Upper lobe of left lung (tissue), 6 donors: ENCODE data around the gene TANGO2. TPM values are rescaled to one million over a fixed set of nuclear protein-coding genes. Genes with fewer than 3 reads are reported as not detected.

Experiments used
- ATAC-seq, 2 donors: fragments of 200-7000 bp; cut with Tn5 transposase; one replicate each; pipeline ENCODE4 v1.9.1; 2022; ENCODE audit warnings: mild to moderate bottlenecking in 2 of 2, moderate library complexity in 2 of 2; ENCODE audit not compliant: low FRiP score in 2 of 2
- DNase-seq, 2 donors: peaks; one replicate each; pipeline ENCODE4 v3.0.0-alpha.2; 2019 to 2020
- H3K27ac ChIP-seq, 4 donors: fragments of 200-600 bp; sonication (generic); one replicate each; pipeline ENCODE4 v1.5.1; 2016 to 2019
- H3K27me3 ChIP-seq, 4 donors: fragments of 200-600 bp; sonication (generic); one replicate each; pipeline ENCODE4 v1.5.1; 2017 to 2019
- H3K36me3 ChIP-seq, 4 donors: fragments of 200-600 bp; sonication (generic); one replicate each; pipeline ENCODE4 v1.5.1; 2016 to 2019
- H3K4me1 ChIP-seq, 4 donors: fragments of 200-600 bp; sonication (generic); one replicate each; pipeline ENCODE4 v1.5.1; 2018 to 2019
- H3K4me3 ChIP-seq, 4 donors: fragments of 200-600 bp; sonication (generic); one replicate each; pipeline ENCODE4 v1.5.1; 2017 to 2019; ENCODE audit warnings: mild to moderate bottlenecking in 2 of 4, moderate library complexity in 1 of 4
- H3K9me3 ChIP-seq, 4 donors: fragments of 200-600 bp; sonication (generic); one replicate each; pipeline ENCODE4 v1.5.1; 2018 to 2019
- EP300 ChIP-seq, 4 donors: sonication (generic); formaldehyde crosslinking; IDR thresholded peaks; one replicate each; pipeline ENCODE4 v1.5.1; 2017; ENCODE audit warnings: antibody characterized with exemption in 4 of 4, control low read depth in 2 of 4
- POLR2A ChIP-seq, 4 donors: fragments of 450-650 bp; IDR thresholded peaks; one replicate each; pipeline ENCODE4 v1.5.1; 2016 to 2017; ENCODE audit warnings: antibody characterized with exemption in 4 of 4, mild to moderate bottlenecking in 2 of 4
- POLR2AphosphoS5 ChIP-seq, 2 donors: sonication (generic); formaldehyde crosslinking; IDR thresholded peaks; one replicate each; pipeline ENCODE4 v1.5.1; 2017; ENCODE audit warnings: antibody characterized with exemption in 2 of 2
- WGBS, 2 donors: methylation state at CpG; one replicate each; pipeline ENCODE4 v1.1.5; 2017 to 2018; 5-methylcytosine and 5-hydroxymethylcytosine counted together
- total RNA-seq, 6 donors: library from RNA; depleted of rRNA in 4 of 6; stranded (reverse); fragments of >200 nt in 4 of 6; gene quantifications; one replicate each; pipeline versions ENCODE4 v1.1.0 to v1.2.1, GENCODE V29; 2016 to 2021
- TF ChIP-seq, protein P1 (sequence below), 6 experiments: fragments of 450-650 bp in 4 of 6; fragments of 200-600 bp in 2 of 6; sonication (generic) in 2 of 6; IDR thresholded peaks; one replicate each; pipeline ENCODE4 v1.5.1; 2016 to 2019; ENCODE audit warnings: antibody characterized with exemption in 6 of 6
- donor health status: DM: no; HTN: no; CAD: no; lungs with moderate emphysema.
- donor health status: DM: no; HTN: yes; CAD: no; lungs with severe emphysema.

TANGO2 gene
- total RNA-seq, 6 donors from 2014 or later = 33.9 to 94.3 (median 55.0) TPM

DNA sequence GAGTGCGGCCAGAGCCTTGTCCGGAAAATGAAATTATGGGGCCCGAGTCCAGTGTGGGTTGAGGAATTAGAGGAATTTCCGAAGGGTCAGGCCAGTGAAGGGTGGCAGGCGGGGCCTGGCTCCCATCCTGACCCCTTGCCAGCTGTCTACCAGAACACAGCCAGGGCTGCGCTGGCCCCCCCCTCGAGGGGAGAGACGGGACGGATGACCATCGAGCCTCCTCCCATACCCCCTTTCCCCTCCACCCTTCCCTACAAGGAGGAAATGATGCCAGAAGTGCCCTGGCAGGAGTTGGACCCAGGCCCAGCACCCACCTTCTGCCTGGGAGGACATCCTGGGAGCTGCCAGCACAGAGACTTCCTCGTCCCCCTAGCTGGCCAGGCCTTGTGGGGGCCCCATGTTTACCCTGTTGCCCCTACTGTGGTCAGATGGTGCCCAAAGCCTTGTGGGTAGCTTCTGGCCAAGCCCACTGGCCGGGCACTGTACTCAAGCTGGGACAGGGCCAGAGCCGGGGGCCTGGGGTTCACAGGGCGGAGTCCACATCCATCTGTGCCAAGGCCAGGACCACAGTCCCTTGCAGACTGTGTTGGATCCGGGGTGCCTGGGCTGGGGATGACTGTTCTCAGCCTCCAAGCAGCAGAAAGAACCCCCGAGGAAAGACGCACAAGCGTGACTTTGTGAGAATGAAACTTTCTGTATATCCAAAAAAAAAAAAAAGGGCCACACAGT, 25.1 kb upstream of the TANGO2 start:
- no peaks in the 10 kb centered on the region for H3K27me3 ChIP-seq
- H3K36me3 ChIP-seq = no peaks in the 10 kb centered on the region
- peak overlapping the region; percentile 47 to 77 (median 62) for H3K27ac ChIP-seq
- DNase-seq (peak in 1 of 2 donors; percentile 80), ATAC-seq (peak in 1 of 2 donors; percentile 15)
- peaks cover 15 to 30% (median 20%) of the 10 kb centered on the region in 4 donors for H3K4me1 ChIP-seq
- TF ChIP-seq POLR2AphosphoS5 (IDR thresholded peaks at IDR 0.05) (peak in 1 of 2 donors; percentile 17), POLR2A (IDR thresholded peaks at IDR 0.05) (no peak)
- H3K9me3 ChIP-seq = no peaks in the 10 kb centered on the region
- WGBS, 2 donors = 51 to 61% methylated on average over 15 to 18 of the region's 18 CpGs
- H3K4me3 ChIP-seq = no peak overlapping the region

DNA sequence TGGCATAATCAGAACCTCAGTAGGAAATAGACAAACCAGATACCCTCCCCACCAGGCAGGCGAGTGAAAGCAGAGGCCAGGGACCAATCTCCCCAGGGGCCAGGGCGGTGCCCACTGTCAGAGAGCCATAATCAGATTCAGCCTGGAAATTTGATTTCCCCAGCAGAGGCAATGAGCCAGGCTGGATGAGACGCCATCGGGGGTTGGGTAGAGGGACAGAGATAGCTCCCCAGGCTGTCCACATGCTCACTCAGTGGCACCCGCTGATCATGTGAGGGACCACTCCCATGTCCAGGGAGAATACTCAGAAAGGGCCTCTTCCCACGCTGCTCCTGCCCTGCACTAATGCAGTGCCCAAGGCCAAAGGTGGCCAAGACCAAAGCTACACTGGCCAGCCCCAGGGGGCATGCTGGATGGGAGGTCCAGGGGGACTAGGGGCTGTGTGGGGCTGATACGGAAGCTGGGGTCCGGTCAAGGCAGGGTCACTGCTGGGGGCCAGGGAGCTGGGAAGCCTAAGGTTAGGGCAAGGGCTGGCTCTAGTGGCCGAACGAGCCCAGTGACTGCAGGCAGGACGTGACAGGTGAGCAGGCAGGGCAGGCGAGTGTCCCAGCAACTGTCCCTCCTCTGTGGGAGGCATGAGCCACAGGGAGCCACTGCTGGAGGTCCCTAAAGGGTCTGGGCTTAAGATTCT, 24.1 kb upstream of the TANGO2 start:
- no peak overlapping the region for H3K27ac ChIP-seq
- no peaks in the 10 kb centered on the region for H3K36me3 ChIP-seq
- no peak for TF ChIP-seq POLR2A (IDR thresholded peaks at IDR 0.05)
- TF ChIP-seq, protein P1, sequence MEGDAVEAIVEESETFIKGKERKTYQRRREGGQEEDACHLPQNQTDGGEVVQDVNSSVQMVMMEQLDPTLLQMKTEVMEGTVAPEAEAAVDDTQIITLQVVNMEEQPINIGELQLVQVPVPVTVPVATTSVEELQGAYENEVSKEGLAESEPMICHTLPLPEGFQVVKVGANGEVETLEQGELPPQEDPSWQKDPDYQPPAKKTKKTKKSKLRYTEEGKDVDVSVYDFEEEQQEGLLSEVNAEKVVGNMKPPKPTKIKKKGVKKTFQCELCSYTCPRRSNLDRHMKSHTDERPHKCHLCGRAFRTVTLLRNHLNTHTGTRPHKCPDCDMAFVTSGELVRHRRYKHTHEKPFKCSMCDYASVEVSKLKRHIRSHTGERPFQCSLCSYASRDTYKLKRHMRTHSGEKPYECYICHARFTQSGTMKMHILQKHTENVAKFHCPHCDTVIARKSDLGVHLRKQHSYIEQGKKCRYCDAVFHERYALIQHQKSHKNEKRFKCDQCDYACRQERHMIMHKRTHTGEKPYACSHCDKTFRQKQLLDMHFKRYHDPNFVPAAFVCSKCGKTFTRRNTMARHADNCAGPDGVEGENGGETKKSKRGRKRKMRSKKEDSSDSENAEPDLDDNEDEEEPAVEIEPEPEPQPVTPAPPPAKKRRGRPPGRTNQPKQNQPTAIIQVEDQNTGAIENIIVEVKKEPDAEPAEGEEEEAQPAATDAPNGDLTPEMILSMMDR (IDR thresholded peaks at IDR 0.05) = no peak
- TF ChIP-seq POLR2AphosphoS5 (IDR thresholded peaks at IDR 0.05) = no peak
- no peak for TF ChIP-seq EP300 (IDR thresholded peaks at IDR 0.05)
- H3K4me3 ChIP-seq = no peak overlapping the region
- H3K4me1 ChIP-seq = peaks cover 12 to 30% (median 17%) of the 10 kb centered on the region in 4 donors
- ATAC-seq = no peak
- WGBS, 2 donors = 86 to 88% methylated on average over 12 of the region's 12 CpGs
- DNase-seq = peak in 1 of 2 donors; percentile 56
- H3K27me3 ChIP-seq = no peaks in the 10 kb centered on the region
- H3K9me3 ChIP-seq = no peaks in the 10 kb centered on the region

DNA sequence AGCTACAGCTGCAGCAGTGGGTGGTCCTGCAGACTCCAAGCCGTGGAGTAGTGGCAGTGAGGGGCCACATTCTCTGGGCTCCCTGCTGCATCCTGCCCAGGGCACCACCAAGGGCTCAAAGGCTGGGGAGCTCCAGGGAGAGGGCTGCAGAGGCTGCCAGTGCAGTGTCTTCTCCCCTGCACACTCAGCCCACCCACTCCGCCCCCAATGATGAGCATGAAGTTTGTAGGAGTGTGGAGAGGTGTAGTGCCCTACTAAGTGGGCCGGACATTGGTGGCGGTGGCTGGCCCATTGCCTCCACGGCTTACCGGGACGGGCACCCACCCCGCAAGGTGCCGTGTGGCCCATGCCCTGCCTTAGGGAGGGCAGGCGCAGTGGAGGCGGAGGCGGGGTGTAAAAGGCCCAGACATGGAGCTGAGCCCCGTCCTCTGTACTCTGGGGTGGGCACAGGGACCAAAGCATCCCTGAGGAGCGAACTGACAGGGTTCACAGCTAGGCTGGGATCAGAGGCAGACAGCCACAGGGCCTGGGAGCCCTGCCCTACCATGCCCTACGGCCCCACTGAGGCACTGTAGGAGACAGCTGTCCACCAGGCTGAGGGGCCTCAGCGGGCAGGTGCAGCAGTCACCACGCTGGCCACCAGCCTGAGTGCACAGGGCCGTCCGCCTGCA, 23.2 kb upstream of the TANGO2 start:
- no peak for TF ChIP-seq POLR2A (IDR thresholded peaks at IDR 0.05)
- TF ChIP-seq EP300 (IDR thresholded peaks at IDR 0.05) = no peak
- TF ChIP-seq POLR2AphosphoS5 (IDR thresholded peaks at IDR 0.05) = no peak
- TF ChIP-seq, protein P1 (IDR thresholded peaks at IDR 0.05) = no peak
- no peak overlapping the region for H3K4me3 ChIP-seq
- H3K27ac ChIP-seq = no peak overlapping the region
- no peak for ATAC-seq
- WGBS, 2 donors = 90 to 100% methylated on average over 1 to 19 of the region's 19 CpGs
- H3K9me3 ChIP-seq = no peaks in the 10 kb centered on the region
- peaks cover 10 to 30% (median 17%) of the 10 kb centered on the region in 4 donors for H3K4me1 ChIP-seq
- H3K27me3 ChIP-seq = no peaks in the 10 kb centered on the region
- peak in 1 of 2 donors; percentile 71 for DNase-seq
- no peaks in the 10 kb centered on the region for H3K36me3 ChIP-seq

DNA sequence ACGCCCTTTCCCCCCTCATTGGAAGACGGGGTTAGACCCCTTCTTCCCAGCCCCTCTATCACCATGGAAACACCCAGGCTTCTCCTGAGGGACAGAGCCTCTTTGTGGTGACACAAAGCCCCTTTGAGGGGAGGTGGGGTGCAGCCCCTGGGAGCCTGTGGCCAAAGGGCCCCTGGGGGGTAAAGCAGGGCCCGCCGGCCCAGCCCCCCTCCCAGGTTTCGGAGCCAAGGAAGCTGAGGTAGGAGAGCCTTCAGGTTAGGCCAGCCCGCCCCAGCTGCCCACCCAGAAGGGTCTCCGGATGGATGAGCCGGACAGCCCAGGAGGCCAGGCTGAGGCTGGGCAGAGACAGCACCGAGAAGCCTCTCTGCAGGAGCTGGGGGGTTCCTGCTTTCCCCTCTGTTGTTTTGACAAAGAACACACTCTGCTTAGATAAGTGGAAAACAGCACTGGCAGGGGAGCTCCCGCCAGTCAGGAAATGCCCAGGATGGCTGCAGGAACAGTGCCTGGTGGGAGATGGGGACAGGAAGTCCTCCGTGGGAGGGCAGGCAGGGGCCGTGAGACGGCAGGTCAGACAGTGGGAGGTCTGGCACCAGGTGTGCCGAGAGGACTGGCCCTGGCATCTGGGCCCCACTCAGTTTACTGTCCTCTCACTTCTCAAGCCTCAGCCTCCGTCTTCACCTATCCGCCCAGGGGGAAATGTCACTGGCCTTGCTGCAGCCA, 22.5 kb upstream of the TANGO2 start:
- no peak overlapping the region for H3K27ac ChIP-seq
- TF ChIP-seq, protein P1 (IDR thresholded peaks at IDR 0.05) = no peak
- TF ChIP-seq POLR2AphosphoS5 (IDR thresholded peaks at IDR 0.05) = no peak
- TF ChIP-seq EP300 (IDR thresholded peaks at IDR 0.05) = no peak
- TF ChIP-seq POLR2A (IDR thresholded peaks at IDR 0.05) = no peak
- no peaks in the 10 kb centered on the region for H3K36me3 ChIP-seq
- H3K4me3 ChIP-seq = no peak overlapping the region
- DNase-seq = peak in 1 of 2 donors; percentile 50
- no peaks in the 10 kb centered on the region for H3K27me3 ChIP-seq
- peaks cover 0 to 3% (median 0%) of the 10 kb centered on the region in 4 donors for H3K9me3 ChIP-seq
- no peak for ATAC-seq
- 37 to 56% methylated on average over 9 to 10 of the region's 16 CpGs for WGBS, 2 donors
- H3K4me1 ChIP-seq = peaks cover 10 to 30% (median 17%) of the 10 kb centered on the region in 4 donors
